GM21825 (cell line): Measurements from ENCODE around the gene MEG3.

Source experiments
- ATAC-seq: cut with Tn5 transposase; IDR thresholded peaks from one replicate; pipeline ENCODE4 v1.9.1; 2021; ENCODE audit warnings: mild to moderate bottlenecking, moderate library complexity; ENCODE audit not compliant: unreplicated experiment

The MEG3 gene

DNA sequence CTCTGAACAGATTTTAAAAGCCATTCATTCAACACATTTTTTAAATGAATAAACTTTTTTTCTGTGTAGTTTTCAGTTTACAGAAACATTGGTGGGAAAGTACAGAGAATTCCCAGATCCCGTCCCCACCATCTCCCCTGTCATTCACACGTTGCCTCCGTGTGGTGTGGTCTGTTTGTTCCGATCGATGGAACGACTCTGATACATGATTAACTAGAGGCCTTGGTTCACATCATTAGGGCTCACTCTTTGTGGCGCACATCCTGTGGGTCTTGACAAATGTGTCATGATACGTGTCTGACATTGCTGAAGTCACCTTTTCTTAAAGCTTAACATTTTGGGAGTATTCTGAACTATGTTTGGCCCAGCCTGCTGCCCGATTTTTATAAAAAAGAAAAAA is 18.5 kb downstream of the MEG3 start:
- no peak for ATAC-seq

DNA sequence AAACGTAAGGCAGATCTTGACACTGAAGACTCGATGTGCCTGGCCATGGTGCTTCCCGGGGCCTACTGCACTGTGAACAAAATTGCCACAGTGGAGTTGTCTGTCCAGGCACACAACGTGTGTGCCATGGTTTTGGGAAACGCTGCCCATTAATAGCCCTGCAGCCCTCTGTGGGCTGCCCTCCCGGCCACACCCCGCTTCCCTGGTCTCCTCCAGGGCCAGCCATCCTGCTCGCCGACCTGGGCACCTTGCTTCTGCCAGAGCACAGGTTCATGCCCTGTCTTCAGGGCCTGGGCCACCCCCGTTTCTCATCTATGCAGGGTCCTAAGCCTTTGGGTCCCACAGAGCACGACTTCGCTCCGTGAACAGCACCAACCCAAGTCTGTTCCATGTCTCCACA is 18.9 kb downstream of the MEG3 start:
- ATAC-seq, result no peak

DNA sequence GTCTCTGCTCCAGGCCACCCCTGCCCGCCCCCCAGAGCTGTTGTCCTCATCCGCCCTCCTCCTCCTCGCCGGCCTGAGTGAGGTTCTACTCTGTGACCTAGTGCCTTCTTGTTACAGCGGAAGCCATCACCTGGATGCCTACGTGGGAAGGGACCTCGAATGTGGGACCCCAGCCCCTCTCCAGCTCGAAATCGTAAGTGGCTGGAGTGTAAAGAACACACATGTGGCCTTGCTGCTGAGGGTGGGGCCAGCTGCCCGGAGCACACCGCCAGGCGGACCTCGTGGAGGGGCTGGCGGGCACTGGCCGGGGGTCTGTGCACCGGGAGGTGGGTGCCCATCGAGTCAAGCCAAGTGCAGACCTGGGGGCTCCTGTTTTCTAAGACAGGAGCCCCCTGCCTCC is 19.4 kb downstream of the MEG3 start:
- ATAC-seq, result no peak

DNA sequence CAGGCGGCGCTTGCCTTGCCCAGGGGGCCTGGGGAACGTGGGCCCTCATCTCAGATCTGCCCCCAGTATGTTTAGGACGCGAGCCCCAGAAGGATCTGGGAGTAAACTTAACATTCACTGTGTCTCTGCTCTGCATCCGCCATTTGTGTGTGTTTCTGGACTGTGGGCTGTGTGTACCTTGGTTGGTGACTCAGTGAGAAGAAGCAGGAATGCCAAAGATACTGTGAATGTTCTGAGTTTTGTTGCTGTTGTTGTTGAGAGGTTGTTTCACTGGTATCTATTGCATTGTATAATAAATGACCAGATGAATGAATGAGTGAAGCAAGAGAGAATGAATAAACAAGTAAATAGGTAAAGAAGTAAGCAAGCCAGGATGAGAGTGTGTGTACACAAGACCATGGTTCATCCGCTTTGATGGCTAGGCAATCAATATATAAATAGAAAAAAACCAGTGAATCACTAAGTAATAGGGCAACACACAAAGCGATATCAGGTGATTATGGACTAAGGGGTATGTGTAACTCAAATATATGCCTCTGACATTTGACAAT is 20.5 kb downstream of the MEG3 start:
- no peak for ATAC-seq

DNA sequence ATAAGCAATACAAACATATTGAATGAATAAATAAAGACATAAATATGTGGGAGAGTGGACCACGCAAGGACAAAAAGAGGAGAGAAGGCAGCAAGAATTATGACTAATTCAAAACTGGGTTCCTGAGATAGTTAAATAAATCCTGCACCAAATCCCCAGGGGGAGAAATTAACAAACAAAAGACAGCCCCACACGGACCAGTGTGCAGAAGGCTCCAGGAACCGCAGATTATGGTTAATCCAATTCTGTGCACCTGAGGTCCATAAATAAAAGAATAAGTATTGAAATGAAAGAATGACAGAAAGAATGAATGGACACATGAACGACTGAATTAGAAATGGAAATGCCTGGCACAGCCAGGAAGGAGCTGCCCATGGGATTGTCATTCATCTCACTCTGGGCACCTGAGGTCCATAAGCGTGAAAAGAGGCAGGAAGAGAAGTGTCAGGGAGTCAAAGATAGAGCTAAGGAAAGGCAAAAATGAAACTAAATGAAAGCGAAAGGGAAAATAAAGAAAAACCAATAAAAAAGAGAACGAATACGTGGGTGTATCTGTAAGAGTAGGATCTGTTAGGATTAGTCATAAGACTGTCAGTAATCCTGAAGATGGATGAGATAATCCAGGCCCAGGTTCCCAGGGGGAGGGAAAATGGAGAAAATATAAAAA is 23.3 kb downstream of the MEG3 start:
- ATAC-seq, result no peak

DNA sequence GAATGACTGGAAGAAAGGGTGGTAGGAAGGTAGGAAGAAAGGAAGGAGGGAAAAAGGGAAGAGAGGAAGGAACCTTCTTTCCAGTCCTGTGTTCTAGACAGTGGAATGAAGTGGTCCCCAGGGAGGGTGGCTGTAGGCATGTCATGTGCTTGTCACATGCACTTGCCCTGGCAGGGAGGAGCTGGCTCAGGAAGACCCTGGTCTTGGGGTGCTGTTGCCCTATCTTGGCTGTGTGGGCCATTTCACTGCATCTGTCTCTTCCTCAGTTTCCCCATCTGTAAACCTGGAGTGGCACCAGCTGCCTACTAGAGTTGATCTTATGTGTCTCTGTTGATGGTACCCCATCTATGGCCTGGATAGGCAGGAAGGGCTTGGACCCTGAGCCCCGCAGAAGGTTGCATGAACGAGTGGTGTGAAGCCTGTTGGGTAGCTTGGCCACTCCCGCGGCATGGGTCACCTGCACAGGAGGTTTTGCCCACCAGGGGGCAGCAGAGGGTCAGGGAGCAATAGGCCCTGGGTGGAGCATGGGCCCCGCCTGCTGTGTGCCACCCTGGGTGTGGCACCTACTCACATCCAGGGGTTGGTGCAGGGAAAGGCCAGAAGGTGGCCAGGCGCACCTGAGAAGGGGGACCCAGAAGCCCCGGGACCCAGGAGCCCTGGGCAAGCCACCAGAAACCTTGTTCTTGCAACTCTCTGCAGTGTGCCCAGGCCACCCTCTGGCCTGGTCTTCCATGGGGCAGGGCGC is 25.1 kb downstream of the MEG3 start:
- no peak for ATAC-seq

DNA sequence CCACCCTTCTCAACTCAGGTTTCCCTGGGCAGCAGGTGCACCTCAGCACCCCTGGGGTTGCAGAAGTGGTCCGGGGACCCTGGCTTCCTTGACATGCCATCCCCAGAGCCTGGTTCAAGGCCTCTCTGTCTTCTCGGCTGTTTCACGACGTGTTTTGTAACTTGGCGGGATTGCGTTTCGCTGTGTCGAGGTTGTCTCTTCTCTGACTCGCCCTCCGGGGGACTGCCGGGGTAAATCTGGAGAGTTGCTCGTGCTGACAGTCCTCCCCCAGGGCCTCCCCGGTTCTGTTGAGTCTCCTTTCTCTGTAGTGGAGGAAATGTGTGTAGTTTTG is 25.6 kb downstream of the MEG3 start:
- ATAC-seq, result no peak

DNA sequence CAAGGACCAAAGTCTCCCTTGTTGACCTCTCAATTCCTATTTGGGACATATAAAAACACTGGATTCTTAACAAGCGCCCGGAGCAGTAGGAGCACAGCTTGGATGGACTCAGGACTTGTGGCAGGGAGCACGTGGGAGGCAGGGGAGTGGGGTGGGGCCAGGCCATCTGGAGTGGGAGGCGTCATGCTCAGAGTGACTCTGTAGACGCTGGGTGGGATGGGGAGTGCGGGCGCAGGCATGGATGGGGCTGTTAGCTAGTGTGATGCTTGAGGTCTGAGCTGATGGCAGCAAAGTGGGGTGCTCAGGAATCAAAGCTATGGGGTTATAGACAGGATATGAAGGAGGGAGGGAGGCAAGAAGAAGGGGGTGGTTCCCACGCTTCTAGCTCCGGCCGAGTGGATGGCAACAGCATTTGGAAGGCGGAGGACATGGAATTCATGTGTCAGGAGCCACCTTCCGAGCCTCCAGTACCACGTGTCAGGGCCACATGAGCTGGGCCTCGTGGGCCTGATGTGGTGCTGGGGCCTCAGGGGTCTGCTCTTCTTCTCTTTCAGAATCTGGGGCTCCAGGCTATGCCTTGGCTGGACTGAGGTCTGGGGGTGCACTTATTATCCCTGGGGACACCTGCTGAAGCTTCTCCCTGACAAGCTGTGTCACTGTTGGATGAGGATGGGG is 26.2 kb downstream of the MEG3 start:
- ATAC-seq, result no peak

DNA sequence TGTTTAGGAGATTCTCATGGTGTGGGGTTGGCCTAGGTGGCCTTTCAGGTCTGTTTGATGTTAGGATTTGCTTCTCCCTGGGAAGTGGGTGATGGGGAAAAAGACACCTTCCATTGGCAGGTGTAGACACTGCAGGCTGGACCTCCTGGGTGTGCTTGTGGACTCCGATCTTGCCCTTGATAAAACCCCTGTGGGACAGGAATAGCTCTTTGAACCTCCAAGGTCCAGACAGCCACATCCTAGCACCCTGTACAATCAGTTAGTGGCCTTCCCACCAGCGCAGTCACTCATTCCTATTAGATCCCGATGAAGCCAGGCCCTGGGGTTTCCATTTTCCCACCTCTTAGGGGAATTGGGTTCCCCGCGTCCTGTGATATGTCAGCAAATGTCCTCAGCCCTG is 28.5 kb downstream of the MEG3 start:
- ATAC-seq, result no peak

DNA sequence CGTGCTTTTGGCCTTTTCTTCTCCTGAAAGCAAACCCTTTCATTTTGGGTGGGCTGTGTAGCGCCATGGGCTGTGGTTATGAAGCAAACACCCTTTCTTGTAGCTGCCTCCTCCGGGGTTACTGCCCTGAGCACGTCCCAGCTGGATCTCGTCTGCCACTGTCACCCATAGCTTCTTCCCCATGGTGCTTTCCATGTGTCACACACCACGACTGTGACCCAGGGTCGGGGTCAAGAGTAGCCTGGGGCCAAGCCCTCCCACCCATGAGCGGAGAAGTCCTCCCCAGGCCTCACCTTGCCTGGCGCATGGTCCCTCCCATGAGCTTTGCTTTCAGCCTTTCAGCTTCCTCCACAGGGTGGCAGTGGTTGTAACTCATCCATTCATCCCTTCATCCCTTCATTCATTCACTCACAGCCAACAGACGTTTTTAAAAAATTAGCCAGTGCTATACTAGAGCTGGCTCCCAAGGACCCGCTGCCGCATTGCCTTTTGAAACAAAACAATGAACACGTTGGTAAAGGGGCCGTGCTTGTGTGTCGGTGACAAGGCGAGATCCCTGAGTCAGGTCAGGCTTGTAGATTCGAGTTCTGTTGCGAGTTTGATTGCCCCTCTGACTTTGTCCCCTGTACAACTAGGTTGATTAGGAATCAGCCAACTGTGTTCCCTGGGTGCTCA is 29.5 kb downstream of the MEG3 start:
- no peak for ATAC-seq

DNA sequence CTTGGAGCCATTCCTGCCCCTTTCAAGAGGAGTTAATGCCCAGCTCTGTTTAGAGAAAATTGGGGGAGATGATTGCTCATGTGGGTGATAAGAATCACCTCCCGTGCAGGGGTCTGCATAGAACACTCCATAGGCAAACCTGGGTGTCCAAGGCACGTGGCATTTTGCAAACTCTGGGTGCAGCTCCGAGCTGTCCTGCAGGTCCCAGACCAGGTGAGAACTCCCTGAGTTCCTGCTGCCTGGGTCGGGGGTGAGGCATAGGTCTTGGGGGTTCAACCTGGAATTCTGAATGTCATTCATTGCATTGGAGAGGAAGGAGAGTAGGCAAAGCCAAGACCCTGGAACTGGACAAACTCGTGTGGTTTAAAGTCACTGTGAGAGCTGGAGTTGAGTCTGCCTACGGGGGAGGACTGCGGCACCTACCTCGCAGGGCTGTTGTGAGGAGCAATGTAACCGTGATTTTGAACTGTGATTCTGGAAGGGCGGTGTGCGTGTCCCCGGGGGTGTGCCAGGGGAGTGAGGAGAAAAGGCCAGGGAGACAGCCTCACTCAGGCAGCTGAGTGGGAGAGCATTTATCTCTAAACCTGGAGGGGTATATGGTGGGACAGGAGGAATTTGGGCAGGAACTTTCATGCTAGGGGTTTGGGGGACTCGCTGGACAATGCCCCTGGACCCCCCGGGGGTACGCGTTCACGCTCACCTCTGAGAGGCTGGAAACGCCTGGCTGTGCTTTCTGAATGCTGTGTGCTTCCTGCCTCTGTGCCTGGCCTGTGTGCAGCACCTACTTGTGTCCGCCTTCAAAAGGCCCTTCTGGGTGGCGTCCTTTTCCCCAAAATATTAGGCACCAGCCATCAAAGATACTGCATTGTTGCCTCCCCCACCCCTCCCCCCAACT is 30.4 kb downstream of the MEG3 start:
- no peak for ATAC-seq

DNA sequence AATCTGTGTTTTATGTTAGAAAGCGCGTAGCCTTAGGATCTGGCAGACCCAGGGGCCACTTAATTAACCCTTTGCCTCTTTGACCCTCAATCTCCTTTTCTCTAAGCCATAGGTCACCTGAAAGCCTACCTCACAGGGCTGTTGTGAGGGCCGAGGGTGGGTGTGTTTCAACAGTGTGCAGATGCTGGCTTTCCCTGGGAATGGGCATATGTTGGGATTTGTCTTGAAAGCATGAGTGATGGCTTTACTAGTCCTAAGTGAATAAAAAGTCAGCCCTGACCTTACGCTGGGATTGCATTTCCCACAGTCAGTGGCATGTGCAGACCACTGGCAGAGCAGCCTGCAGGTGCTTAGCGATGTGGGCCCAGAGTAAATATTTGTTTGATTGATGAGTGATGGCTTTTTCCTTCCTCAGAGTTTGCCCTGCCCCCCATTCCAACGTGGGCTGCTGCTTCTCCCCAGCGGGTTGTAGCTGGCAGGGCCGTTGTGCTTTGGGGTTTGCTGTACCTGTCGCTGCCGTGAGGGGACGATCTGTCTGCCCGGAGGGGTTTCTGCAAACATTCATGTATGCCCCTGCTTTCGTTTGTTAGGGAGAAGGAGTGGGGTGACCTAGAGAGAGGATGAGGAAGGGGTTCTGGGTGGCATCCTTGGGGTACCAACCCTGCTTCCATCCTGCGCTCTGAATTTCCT is 31.5 kb downstream of the MEG3 start:
- ATAC-seq, result no peak

DNA sequence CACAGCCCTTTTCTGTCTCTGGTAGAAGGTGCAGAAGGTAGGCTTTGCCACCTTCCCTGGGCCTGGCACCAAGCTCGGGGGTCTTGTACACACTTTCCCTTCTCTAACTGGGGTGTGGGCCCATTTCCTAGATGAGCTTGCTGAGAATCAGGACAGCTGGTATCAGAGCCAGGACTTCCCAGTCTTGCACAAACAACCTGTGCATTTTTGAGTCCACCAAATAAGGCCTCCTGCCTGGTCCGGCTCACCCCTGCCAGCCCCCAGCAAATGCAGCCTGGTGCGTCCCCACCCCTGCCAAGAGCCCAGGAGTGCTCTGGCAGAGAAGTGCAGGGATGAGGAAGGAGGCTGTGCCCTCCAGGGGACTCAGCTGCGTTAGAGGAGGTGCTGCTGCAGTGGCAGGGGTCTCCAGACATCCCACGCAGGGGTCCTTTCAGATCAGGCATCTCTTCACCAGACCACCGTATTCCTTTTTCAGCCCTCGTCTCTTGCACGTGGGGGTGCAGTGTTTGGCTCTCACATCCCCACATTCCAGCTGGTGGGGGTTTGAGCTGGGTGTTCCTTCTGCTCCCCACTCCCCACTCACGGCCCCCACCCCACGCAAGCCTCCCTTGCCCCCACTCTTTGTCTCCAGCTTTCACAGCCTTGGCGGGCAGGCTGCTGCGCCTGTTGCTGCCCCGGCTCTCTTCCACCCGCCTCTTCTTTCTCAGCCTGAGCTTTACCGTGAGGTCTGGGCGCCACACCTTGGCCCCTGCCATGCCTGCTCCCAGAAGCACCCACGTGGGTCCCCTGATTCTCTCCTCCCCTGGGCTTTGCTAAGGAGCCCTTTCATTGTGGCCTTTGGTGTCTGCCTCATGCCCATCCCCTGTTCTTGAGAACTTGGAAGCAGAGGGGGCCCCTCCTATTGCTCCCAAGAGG is 32.3 kb downstream of the MEG3 start:
- ATAC-seq, result no peak

DNA sequence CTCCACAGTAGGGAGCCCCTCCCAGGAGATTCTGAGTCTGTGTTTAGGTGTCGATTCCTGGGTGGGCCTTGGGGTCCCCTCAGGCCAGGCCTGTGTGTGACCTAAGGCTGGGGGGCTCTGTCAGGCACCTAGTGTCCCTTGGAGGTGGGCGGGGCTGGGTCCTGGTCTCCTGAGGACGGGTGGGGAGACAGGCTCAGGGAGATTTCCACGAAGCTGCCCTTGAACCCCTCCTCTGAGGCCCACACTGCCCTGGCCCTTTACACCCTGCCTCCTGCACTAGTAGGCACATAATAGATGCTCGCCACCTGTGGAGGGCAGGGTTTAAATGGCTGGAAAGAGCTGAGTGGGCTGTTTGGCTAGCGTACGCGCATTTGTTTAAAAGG is 32.9 kb downstream of the MEG3 start:
- no peak for ATAC-seq

DNA sequence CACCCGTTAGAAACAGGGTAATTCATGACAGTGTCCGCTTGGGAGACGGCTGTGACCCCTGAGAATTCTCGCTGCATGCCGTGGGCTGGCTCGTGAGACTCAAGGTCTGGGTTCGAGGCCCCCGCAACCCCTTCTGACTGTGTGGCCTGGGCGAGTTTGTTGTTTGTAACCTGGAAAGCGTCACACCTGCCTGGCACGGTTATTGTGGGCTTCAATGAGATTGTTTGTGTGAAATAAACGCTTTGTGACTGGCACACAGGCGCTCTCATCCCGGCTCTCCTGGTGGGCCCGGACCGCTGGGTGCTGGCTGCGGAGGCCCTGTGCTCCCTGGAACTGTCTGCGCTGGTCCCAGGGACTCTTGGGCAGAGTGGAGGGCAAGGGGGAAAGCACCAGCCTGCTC is 33.9 kb downstream of the MEG3 start:
- no peak for ATAC-seq

DNA sequence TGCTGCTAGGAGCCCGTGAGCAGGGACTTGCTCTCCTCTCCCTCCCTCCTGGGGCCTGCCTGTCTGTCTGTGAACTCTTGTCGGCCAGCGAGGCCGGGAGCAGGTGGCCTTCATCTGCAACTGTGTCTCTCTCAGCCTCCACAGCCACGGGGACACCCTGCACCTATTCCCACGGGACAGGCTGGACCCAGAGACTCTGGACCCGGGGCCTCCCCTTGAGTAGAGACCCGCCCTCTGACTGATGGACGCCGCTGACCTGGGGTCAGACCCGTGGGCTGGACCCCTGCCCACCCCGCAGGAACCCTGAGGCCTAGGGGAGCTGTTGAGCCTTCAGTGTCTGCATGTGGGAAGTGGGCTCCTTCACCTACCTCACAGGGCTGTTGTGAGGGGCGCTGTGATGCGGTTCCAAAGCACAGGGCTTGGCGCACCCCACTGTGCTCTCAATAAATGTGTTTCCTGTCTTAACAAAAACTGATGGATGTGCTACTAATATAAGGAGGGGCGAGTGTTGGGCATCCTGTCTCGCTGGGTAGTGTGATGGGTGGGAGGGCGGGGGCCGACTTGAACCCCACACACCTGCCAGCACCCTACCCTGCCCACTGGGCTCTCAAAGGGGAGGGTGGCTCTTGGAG is 34.8 kb downstream of the MEG3 start:
- no peak for ATAC-seq

DNA sequence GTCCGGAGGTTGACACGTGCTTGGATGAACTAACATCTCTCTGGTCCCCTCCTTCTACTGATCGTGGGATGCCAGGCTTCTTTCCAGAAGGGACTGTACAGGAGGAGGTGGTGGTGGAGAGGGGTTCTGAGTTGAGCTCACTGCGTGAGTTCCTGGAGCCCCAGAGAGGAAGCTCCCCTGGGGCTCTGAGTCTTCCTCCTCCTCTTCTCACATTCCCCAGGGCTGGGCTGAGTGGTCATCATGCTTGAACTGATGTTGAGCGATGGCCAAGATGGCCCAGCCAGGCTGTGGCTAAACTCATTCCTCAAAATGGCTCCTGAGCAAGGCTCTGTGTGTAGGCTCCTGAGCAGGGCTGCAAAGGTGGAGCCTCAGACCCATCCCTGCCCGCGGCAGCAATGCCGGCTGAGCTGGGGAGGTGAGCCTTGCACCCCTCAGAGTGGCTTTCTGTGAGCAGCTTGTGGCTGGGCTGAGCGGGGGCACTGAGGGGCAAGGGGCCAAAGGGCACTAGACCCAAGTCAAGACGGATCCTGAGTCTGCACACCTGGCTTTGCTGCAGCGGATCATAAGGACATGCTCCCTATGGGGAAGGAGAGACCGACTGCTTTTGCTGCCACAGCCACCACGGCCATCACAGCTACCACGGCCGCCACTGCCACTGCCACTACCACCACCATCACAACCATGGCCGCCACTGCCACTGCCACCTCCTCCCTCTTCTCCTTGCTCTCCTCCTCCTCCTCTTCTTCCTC is 35.4 kb downstream of the MEG3 start:
- no peak for ATAC-seq

DNA sequence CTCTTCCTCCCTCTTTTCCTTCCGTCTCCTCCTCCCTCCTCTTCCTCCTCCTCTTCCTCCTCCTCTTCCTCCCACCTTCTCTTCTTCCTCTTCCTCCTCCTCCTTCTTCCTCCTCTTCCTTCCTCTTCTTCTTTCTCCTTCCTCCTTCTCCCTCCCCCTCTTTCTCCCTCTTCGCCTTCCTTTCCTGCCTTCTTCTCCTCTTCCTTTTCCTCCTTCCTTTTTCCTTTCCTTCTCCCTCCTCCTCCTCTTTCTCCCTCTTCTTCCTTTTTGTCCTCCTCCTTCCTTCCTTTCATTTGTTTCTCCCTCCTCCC is 36.0 kb downstream of the MEG3 start:
- no peak for ATAC-seq
